DND-41 (cell line): ENCODE measurements around the gene PLEKHM3.

Experiments
- ATAC-seq: fragments of 200-7000 bp; cut with Tn5 transposase; 3 replicates; pipeline ENCODE4 v1.9.1; 2021; ENCODE audit warnings: low read depth; ENCODE audit not compliant: insufficient read depth
- DNase-seq: peaks from one replicate; pipeline ENCODE4 v3.0.0-alpha.2; 2020
- H2AFZ ChIP-seq: 2 replicates; pipeline ENCODE4 v1.6.0; 2012; ENCODE audit warnings: low read depth, low read length
- H3K27ac ChIP-seq: 2 replicates; pipeline ENCODE4 v1.5.1; 2012; ENCODE audit warnings: low read length, inconsistent platforms
- H3K27me3 ChIP-seq: fragments of 200-600 bp; sonication (generic); 2 replicates; pipeline ENCODE4 v1.6.0; 2012; ENCODE audit warnings: low read length, mild to moderate bottlenecking, inconsistent platforms; ENCODE audit not compliant: insufficient read depth, poor library complexity
- H3K36me3 ChIP-seq: 2 replicates; pipeline ENCODE4 v1.5.1; 2012; ENCODE audit warnings: low read length, inconsistent platforms; ENCODE audit not compliant: insufficient read depth
- H3K4me1 ChIP-seq: 2 replicates; pipeline ENCODE4 v1.5.1; 2012; ENCODE audit warnings: mild to moderate bottlenecking, low read length; ENCODE audit not compliant: insufficient read depth
- H3K4me2 ChIP-seq: 2 replicates; pipeline ENCODE4 v1.6.0; 2012; ENCODE audit warnings: mild to moderate bottlenecking, moderate library complexity, low read length, inconsistent platforms; ENCODE audit not compliant: insufficient read depth
- H3K4me3 ChIP-seq, 2 experiments: fragments of 200-600 bp in 1 of 2; shearing (Covaris generic) in 1 of 2; 2 replicates each; pipeline ENCODE4 v1.5.1; 2012 to 2016; ENCODE audit warnings: inconsistent platforms in 2 of 2, low read length in 2 of 2, mild to moderate bottlenecking in 2 of 2, low read depth in 1 of 2, moderate library complexity in 1 of 2
- H3K79me2 ChIP-seq: 2 replicates; pipeline ENCODE4 v1.6.0; 2012; ENCODE audit warnings: low read length, inconsistent platforms; ENCODE audit not compliant: insufficient read depth
- H3K9ac ChIP-seq: 2 replicates; pipeline ENCODE4 v1.6.0; 2012; ENCODE audit warnings: low read depth, mild to moderate bottlenecking, inconsistent platforms, low read length, moderate library complexity
- H3K9me3 ChIP-seq: 2 replicates; pipeline ENCODE4 v1.5.1; 2012; ENCODE audit warnings: low read length, moderate library complexity, mild to moderate bottlenecking, inconsistent platforms; ENCODE audit not compliant: insufficient read depth, severe bottlenecking
- H4K20me1 ChIP-seq: 2 replicates; pipeline ENCODE4 v1.6.0; 2012; ENCODE audit warnings: low read length; ENCODE audit not compliant: insufficient read depth
- CTCF ChIP-seq: IDR thresholded peaks from 2 replicates; pipeline ENCODE4 v1.5.1; 2012; ENCODE audit warnings: borderline replicate concordance, low read length, moderate library complexity, mild to moderate bottlenecking; ENCODE audit not compliant: poor library complexity, severe bottlenecking; ENCODE audit errors: extremely low read depth
- EZH2 ChIP-seq: IDR thresholded peaks from 3 replicates; pipeline ENCODE4 v1.6.1; 2012; ENCODE audit warnings: borderline replicate concordance, low read depth, mild to moderate bottlenecking, moderate library complexity, low read length, inconsistent platforms; ENCODE audit not compliant: severe bottlenecking

Gene PLEKHM3

GRCh38 chr2:207932106-207932505 lies 93.2 kb downstream of the PLEKHM3 start:
- DNase-seq (no peak), ATAC-seq (no peak)
- H3K36me3 ChIP-seq: peaks cover 4% of the 10 kb centered on the region; the same call in 1 of the 2 replicates
- no peaks in the 10 kb centered on the region for H4K20me1 ChIP-seq
- no peak overlapping the region for H2AFZ ChIP-seq
- no peak overlapping the region for H3K9ac ChIP-seq
- TF ChIP-seq EZH2 (no peak), CTCF (no peak)
- H3K79me2 ChIP-seq: no peaks in the 10 kb centered on the region
- H3K4me3 ChIP-seq: no peak overlapping the region
- H3K4me1 ChIP-seq: no peaks in the 10 kb centered on the region
- H3K9me3 ChIP-seq: no peaks in the 10 kb centered on the region
- H3K27ac ChIP-seq: no peak overlapping the region
- no peak overlapping the region for H3K4me2 ChIP-seq
- no peaks in the 10 kb centered on the region for H3K27me3 ChIP-seq

GRCh38 chr2:207930747-207931146 lies 94.6 kb downstream of the PLEKHM3 start:
- H3K27me3 ChIP-seq: no peaks in the 10 kb centered on the region

GRCh38 chr2:207929923-207930322 lies 95.4 kb downstream of the PLEKHM3 start:
- no peak overlapping the region for H3K4me2 ChIP-seq
- TF ChIP-seq EZH2 (no peak), CTCF (no peak)

More at GRCh38 chr2:207930747-207931146, 94.6 kb downstream of the PLEKHM3 start:
- DNase-seq (no peak), ATAC-seq (no peak)
- Histone ChIP-seq H4K20me1 (no peaks in the 10 kb centered on the region; the same call in 1 of the 2 replicates), H3K27ac (no peak overlapping the region), H3K4me1 (no peaks in the 10 kb centered on the region), H2AFZ (no peak overlapping the region), H3K4me2 (no peak overlapping the region), H3K36me3 (peaks cover 4% of the 10 kb centered on the region; the same call in 1 of the 2 replicates), H3K9ac (no peak overlapping the region), H3K4me3 (no peak overlapping the region), H3K79me2 (no peaks in the 10 kb centered on the region), H3K9me3 (no peaks in the 10 kb centered on the region)
- TF ChIP-seq EZH2 (no peak), CTCF (no peak)

More at GRCh38 chr2:207929923-207930322, 95.4 kb downstream of the PLEKHM3 start:
- DNase-seq: no peak
- no peak for ATAC-seq
- Histone ChIP-seq H3K9ac (no peak overlapping the region), H2AFZ (no peak overlapping the region), H3K27ac (no peak overlapping the region), H3K27me3 (no peaks in the 10 kb centered on the region), H4K20me1 (no peaks in the 10 kb centered on the region; the same call in 1 of the 2 replicates), H3K4me3 (no peak overlapping the region), H3K36me3 (peaks cover 6% of the 10 kb centered on the region; the same call in 1 of the 2 replicates), H3K79me2 (no peaks in the 10 kb centered on the region), H3K4me1 (no peaks in the 10 kb centered on the region), H3K9me3 (no peaks in the 10 kb centered on the region)
